ENCODE measurements around the gene TTLL11.

DNA sequence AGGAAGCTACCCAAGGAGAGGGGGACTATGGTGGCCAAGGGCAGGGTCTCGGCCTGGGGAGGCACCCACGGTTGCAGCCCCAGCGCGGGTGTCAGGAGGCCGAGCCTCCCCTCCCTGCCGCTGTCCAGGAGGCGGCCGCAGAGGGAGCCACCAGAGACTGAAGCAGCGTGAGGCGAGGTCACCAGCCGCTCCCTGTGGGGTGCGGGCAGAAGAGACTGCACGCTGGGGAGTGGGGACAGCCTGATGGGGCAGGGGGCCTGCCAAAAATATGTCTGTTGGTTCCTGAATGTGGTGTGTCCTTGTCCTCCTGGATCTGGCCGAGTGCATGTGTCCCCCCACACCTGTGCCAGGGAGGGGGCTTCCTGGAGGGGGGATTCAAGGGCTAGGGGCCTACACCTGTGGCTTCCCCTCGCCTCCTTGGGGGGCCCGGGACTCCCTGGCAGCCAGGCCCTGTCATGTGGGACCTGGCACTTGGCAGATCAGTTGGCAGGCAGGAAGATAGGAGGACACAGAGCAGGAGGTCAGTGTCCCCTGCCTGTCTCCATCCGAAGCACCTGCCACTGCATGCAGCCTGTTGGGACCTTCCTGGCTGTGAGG lies 310.5 kb downstream of the TTLL11 start:
- TF ChIP-seq, protein P1, sequence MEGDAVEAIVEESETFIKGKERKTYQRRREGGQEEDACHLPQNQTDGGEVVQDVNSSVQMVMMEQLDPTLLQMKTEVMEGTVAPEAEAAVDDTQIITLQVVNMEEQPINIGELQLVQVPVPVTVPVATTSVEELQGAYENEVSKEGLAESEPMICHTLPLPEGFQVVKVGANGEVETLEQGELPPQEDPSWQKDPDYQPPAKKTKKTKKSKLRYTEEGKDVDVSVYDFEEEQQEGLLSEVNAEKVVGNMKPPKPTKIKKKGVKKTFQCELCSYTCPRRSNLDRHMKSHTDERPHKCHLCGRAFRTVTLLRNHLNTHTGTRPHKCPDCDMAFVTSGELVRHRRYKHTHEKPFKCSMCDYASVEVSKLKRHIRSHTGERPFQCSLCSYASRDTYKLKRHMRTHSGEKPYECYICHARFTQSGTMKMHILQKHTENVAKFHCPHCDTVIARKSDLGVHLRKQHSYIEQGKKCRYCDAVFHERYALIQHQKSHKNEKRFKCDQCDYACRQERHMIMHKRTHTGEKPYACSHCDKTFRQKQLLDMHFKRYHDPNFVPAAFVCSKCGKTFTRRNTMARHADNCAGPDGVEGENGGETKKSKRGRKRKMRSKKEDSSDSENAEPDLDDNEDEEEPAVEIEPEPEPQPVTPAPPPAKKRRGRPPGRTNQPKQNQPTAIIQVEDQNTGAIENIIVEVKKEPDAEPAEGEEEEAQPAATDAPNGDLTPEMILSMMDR (IDR thresholded peaks at IDR 0.05) = no peak
- TF ChIP-seq POLR2A (IDR thresholded peaks at IDR 0.05) (no peak), POLR2AphosphoS5 (IDR thresholded peaks at IDR 0.05) (no peak)

Data from gastroesophageal sphincter (tissue), 3 donors.